ENCODE results near the gene RAPGEF6. TPM values are rescaled to one million over a fixed set of nuclear protein-coding genes. Genes with fewer than 3 reads are reported as not detected.
A peak's percentile ranks its signal among the peaks of the same experiment; 100 is the strongest.

RAPGEF6 gene
- total and polyA plus RNA-seq, 7 donors, result 1.8 to 30.5 (median 16.1) TPM

DNA sequence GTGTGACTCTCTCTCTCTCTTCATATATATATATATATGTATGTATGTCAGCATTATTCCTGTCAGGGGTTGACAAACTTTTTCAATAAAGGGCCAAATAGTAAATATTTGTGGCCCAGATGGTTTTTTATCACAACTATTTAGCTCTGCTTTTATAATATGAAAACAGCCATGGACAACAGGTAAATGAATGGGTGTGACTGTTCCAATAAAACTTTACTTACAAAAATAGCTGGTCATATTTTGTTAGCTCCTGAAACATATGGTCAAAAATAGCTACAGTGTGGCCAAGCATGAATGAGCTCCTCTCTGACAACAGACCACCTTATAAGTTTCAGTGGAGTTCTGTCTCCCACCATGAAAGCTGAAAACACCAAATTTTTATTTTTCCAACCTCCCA lies 21.6 kb downstream of the RAPGEF6 start:
- H3K9me3 ChIP-seq, result no peaks in the 10 kb centered on the region
- H3K4me3 ChIP-seq, result no peak overlapping the region
- H3K27me3 ChIP-seq, result no peaks in the 10 kb centered on the region
- intact Hi-C loops (cut with DNase I), result no loop called here
- no peak for DNase-seq
- no peaks in the 10 kb centered on the region for H3K36me3 ChIP-seq
- peaks cover 0 to 34% (median 19%) of the 10 kb centered on the region in 4 donors for H3K4me1 ChIP-seq
- no peak for TF ChIP-seq EP300 (IDR thresholded peaks at IDR 0.05)
- TF ChIP-seq POLR2A (IDR thresholded peaks at IDR 0.05), result no peak
- TF ChIP-seq, protein P1, sequence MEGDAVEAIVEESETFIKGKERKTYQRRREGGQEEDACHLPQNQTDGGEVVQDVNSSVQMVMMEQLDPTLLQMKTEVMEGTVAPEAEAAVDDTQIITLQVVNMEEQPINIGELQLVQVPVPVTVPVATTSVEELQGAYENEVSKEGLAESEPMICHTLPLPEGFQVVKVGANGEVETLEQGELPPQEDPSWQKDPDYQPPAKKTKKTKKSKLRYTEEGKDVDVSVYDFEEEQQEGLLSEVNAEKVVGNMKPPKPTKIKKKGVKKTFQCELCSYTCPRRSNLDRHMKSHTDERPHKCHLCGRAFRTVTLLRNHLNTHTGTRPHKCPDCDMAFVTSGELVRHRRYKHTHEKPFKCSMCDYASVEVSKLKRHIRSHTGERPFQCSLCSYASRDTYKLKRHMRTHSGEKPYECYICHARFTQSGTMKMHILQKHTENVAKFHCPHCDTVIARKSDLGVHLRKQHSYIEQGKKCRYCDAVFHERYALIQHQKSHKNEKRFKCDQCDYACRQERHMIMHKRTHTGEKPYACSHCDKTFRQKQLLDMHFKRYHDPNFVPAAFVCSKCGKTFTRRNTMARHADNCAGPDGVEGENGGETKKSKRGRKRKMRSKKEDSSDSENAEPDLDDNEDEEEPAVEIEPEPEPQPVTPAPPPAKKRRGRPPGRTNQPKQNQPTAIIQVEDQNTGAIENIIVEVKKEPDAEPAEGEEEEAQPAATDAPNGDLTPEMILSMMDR (IDR thresholded peaks at IDR 0.05), result no peak
- no peak for TF ChIP-seq POLR2AphosphoS5 (IDR thresholded peaks at IDR 0.05)
- no peak overlapping the region for H3K27ac ChIP-seq

DNA sequence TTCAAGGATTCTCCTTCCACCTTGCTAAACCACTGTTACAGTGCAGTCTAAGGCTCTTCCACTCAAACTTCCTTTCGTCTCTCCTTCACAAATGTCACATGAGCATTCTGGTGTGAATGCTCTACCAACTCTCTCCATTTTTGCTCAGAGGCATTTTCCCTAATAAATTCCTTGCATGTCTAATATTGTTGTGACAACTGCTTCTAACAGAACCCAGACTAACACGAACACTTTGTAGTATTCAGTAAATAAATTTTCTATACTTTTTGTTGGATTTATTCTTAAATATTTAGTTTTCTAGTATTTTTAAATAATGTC lies 24.0 kb downstream of the RAPGEF6 start:
- peak overlapping the region in 1 of 4 donors; percentile 24 for H3K27ac ChIP-seq
- TF ChIP-seq POLR2A (IDR thresholded peaks at IDR 0.05) (no peak), EP300 (IDR thresholded peaks at IDR 0.05) (no peak), POLR2AphosphoS5 (IDR thresholded peaks at IDR 0.05) (no peak)
- TF ChIP-seq, protein P1 (IDR thresholded peaks at IDR 0.05), result no peak
- WGBS, 2 donors, result 93 to 98% methylated on average over 2 of the region's 2 CpGs

DNA sequence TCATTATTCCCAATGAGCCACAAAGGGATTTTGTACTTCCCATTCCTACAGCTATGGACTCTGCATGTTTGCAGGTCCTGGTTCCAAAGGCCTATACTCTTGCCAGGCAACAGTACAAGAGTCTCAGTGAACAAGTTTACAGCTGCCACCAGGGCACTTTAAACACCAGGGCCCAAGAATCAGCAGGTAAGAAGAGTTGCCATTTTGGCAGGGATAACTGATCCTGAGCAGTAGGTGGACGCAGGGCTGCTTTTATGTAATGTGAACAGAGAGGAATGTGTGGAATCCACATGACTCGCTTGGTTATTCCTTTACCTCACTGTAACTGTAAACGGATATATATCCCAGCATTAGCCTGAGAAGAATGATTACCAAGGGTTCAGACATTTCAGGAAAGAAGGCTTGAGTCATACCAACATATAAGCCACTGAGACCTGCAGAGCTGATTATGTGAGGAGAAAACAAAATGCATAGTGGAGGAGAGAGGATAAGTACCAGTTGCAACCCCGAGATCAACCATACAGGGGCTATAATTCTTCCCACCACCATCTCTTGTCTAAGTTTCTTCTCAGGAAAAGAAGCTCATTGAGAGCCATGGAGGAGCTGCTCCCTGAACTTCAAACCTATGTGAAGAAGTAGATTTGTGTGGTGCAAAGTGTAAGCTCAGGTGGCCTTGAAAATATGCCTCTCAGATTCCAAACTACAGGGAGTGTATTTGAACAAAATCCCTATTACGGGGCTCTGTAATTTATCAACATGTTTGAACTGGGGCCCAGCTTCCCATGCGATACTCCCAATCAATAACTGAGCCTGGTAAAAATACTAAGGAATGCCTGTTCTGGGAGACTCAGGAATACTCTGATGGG lies 24.6 kb downstream of the RAPGEF6 start:
- TF ChIP-seq, protein P1 (IDR thresholded peaks at IDR 0.05), result no peak
- TF ChIP-seq EP300 (IDR thresholded peaks at IDR 0.05) (no peak), POLR2AphosphoS5 (IDR thresholded peaks at IDR 0.05) (no peak), POLR2A (IDR thresholded peaks at IDR 0.05) (no peak)
- no peaks in the 10 kb centered on the region for H3K9me3 ChIP-seq
- no peak for DNase-seq
- 88 to 92% methylated on average over 6 of the region's 6 CpGs for WGBS, 2 donors
- H3K36me3 ChIP-seq, result no peaks in the 10 kb centered on the region
- intact Hi-C loops (cut with DNase I), result no loop called here
- no peaks in the 10 kb centered on the region for H3K27me3 ChIP-seq
- H3K4me3 ChIP-seq, result no peak overlapping the region
- peak overlapping the region in 2 of 4 donors; percentile 24 for H3K27ac ChIP-seq
- H3K4me1 ChIP-seq, result peaks cover 0 to 40% (median 24%) of the 10 kb centered on the region in 4 donors

More for the DNA sequence above, 24.0 kb downstream of the RAPGEF6 start:
- H3K9me3 ChIP-seq, result no peaks in the 10 kb centered on the region
- no peak overlapping the region for H3K4me3 ChIP-seq
- H3K27me3 ChIP-seq, result no peaks in the 10 kb centered on the region
- H3K4me1 ChIP-seq, result peaks cover 0 to 40% (median 24%) of the 10 kb centered on the region in 4 donors
- H3K36me3 ChIP-seq, result no peaks in the 10 kb centered on the region
- DNase-seq, result no peak
- intact Hi-C loops (cut with DNase I), result no loop called here

DNA sequence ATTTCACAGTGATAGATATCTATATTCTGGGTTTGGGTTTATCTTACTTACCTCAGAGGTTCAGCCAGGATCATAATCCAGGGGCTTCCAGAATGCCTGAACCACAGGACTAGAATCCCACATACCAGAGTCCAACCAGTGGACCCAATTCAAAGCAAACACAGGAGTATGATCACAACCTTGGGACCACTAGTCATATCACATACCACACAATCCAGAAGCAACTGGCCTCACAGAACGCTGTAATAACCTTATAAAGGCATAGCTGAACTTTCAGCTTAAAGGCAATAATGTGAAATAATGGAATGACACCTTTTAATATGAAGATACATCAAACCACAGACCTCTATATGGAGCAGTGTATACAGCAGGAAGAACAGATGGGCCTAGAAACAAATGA lies 25.3 kb downstream of the RAPGEF6 start:
- intact Hi-C loops (cut with DNase I), result no loop called here

More for the DNA sequence above, 25.3 kb downstream of the RAPGEF6 start:
- DNase-seq, result no peak
- no peaks in the 10 kb centered on the region for H3K9me3 ChIP-seq
- no peaks in the 10 kb centered on the region for H3K27me3 ChIP-seq
- H3K4me1 ChIP-seq, result peaks cover 0 to 40% (median 21%) of the 10 kb centered on the region in 4 donors
- H3K36me3 ChIP-seq, result no peaks in the 10 kb centered on the region
- H3K4me3 ChIP-seq, result no peak overlapping the region
- WGBS, 2 donors, result 96 to 99% methylated on average over 1 of the region's 1 CpG
- H3K27ac ChIP-seq, result peak overlapping the region in 1 of 4 donors; percentile 24
- TF ChIP-seq, protein P1 (IDR thresholded peaks at IDR 0.05), result no peak
- TF ChIP-seq EP300 (IDR thresholded peaks at IDR 0.05) (no peak), POLR2A (IDR thresholded peaks at IDR 0.05) (no peak), POLR2AphosphoS5 (IDR thresholded peaks at IDR 0.05) (no peak)
